GM21515 (cell line): ENCODE results near the gene ASB2.

Experiments used
- ATAC-seq: cut with Tn5 transposase; IDR thresholded peaks from one replicate; pipeline ENCODE4 v1.9.1; 2021; ENCODE audit not compliant: unreplicated experiment

The ASB2 gene

GRCh38 chr14:93976477-93977057, at the start of gene ASB2:
Gene ASB2 (minus strand): TSS chr14:93976570. CDS start chr14:93964539, 12,031 bp downstream.
- ATAC-seq: peak; percentile 10

- no peak for ATAC-seq
These were observed 49.4 kb upstream of the ASB2 start for GRCh38 chr14:94025720-94026119.

- no peak for ATAC-seq
These were observed 48.2 kb upstream of the ASB2 start for GRCh38 chr14:94024549-94024948.

GRCh38 chr14:94022532-94023411, 46.4 kb upstream of the ASB2 start:
- no peak for ATAC-seq

- ATAC-seq: no peak
These were observed 45.2 kb upstream of the ASB2 start for GRCh38 chr14:94021416-94022157.

GRCh38 chr14:94021001-94021400, 44.6 kb upstream of the ASB2 start:
- ATAC-seq: no peak

GRCh38 chr14:94020267-94020666, 43.9 kb upstream of the ASB2 start:
- no peak for ATAC-seq

- ATAC-seq: no peak
These were observed 43.0 kb upstream of the ASB2 start for GRCh38 chr14:94019329-94019728.

GRCh38 chr14:94018308-94018707, 41.9 kb upstream of the ASB2 start:
- no peak for ATAC-seq

GRCh38 chr14:94016446-94016976, 40.1 kb upstream of the ASB2 start:
- no peak for ATAC-seq

- no peak for ATAC-seq
These were observed 38.9 kb upstream of the ASB2 start for GRCh38 chr14:94015223-94015622.

GRCh38 chr14:94014382-94014781, 38.0 kb upstream of the ASB2 start:
- no peak for ATAC-seq

- no peak for ATAC-seq
These were observed 35.4 kb upstream of the ASB2 start for GRCh38 chr14:94011795-94012194.

GRCh38 chr14:94010625-94011024, 34.3 kb upstream of the ASB2 start:
- no peak for ATAC-seq

GRCh38 chr14:94009767-94010166, 33.4 kb upstream of the ASB2 start:
- ATAC-seq: no peak

GRCh38 chr14:94008234-94008633, 31.9 kb upstream of the ASB2 start:
- ATAC-seq: no peak

- ATAC-seq: no peak
These were observed 29.1 kb upstream of the ASB2 start for GRCh38 chr14:94005324-94006073.

- ATAC-seq: no peak
These were observed 27.6 kb upstream of the ASB2 start for GRCh38 chr14:94004015-94004414.

GRCh38 chr14:94003397-94003796, 27.0 kb upstream of the ASB2 start:
- ATAC-seq: no peak

GRCh38 chr14:94001501-94002396, 25.4 kb upstream of the ASB2 start:
- ATAC-seq: peak; percentile 50
